GM12872 (cell line): Measurements from ENCODE around the gene VIPR2.

Experiments used
- TF ChIP-seq, protein P1 (sequence below): IDR thresholded peaks from 3 replicates; pipeline ENCODE4 v1.5.1; 2011; ENCODE audit warnings: low read depth, mild to moderate bottlenecking, low read length, moderate library complexity; ENCODE audit not compliant: insufficient read depth

VIPR2 gene

DNA sequence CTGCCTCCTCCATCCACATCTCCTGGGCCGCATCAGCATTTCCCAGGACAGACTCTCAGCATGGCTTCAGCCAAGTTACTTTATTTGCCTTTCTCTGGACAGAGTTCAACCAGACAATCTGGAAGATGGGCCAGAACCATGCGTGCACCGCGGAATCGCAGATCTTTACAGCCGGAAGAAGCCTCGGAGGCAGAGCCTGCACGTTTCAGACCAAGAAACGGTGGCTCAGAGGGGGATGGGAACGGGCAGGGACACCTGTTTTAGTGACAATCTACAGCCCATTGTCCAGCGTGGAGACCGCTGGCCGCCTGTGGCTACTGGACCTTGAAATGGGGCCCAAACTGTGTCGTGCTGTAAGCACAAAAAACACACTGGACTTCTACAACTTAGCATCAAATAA, 3.5 kb downstream of the VIPR2 start:
- TF ChIP-seq, protein P1, sequence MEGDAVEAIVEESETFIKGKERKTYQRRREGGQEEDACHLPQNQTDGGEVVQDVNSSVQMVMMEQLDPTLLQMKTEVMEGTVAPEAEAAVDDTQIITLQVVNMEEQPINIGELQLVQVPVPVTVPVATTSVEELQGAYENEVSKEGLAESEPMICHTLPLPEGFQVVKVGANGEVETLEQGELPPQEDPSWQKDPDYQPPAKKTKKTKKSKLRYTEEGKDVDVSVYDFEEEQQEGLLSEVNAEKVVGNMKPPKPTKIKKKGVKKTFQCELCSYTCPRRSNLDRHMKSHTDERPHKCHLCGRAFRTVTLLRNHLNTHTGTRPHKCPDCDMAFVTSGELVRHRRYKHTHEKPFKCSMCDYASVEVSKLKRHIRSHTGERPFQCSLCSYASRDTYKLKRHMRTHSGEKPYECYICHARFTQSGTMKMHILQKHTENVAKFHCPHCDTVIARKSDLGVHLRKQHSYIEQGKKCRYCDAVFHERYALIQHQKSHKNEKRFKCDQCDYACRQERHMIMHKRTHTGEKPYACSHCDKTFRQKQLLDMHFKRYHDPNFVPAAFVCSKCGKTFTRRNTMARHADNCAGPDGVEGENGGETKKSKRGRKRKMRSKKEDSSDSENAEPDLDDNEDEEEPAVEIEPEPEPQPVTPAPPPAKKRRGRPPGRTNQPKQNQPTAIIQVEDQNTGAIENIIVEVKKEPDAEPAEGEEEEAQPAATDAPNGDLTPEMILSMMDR: no peak

DNA sequence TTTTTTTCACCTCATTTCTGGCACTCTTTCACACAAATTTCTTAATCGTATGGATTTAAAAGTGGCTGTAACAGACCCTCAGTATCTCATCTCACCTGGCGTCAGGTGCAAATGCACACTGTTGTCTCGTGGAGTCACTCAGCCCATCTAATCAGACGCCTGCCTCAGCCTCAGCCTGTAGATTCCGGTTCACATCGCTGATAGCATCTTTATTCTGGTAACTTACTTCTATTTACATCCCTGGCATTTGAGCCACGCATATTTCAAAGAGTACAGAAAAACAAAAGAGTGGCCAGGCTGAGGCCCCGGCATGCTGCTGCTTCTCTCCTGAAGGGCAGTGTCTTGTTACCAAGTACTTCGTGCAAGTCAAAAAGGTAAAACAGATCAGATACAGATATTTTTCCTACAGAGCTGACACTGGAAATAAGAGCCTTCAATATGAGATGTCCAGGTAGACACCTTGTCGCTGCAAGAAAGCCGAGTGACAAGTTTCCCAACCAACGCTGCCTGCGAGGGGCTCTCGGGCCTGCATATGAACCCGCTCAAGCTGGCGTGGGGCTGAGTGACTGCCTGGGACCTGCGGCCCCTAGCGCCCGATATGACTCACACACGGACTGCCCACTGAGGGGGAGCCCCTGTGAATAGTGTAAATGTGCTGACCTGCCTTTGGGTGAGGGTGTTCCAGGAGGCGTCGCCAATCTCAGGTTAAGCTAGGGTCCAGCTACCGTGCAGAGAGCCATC, 4.3 kb downstream of the VIPR2 start:
- TF ChIP-seq, protein P1: no peak

DNA sequence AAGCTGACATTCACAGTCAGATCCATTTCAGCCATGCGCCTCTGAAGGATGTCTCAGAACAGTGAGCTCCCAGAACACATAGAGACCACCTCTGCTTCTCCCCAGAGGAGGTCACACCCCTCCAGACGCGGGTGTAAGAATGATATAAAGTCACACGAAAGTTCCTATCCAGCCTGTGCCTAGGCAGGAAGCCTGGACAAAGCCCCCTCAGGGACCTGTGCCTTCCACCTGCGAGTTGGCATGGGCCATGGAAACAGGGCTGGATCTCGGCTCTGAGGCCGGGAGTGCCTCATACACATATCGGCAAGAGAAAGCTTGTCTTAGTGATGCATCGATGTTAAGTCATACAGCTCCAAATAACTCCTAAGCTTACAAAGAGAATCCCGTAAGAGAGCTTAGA, 5.0 kb downstream of the VIPR2 start:
- TF ChIP-seq, protein P1: no peak

DNA sequence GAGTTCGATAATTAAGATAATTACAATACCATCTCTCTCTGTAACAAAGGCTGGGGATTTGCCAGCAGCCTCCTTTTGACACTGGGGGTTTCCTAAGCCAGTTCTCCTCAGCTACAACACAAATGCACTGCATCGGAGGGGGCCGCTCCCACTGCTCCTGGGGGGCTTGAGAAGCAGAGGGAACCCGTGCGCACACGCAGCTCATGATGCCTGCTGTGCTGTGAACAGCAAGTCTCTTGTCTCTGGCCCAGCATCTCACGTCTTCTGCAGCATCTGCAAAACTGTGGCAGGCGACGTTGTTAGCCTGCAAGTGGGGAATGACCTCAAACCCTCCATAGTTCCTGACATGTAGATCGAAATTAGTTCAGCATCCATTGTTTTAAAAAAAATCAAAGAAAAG, 5.5 kb downstream of the VIPR2 start:
- TF ChIP-seq, protein P1: no peak

DNA sequence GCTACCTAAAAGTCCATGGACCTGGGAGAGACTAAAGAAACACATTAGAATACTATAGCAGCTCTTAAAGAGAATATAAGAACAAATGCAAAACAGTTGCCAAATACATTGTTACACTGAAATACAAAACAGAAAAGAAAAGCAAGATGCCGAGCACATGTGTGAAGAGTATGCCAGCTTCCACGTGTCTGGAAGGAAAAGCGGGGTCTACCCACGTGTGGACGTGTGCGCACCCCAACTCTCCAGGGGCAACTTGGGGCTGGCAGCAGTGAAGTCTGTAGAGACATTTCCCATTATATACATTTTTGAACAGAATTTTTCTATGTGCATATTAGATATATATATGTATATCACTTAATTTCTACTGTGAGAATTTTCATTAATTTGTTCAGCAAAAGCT, 6.2 kb downstream of the VIPR2 start:
- TF ChIP-seq, protein P1: no peak

DNA sequence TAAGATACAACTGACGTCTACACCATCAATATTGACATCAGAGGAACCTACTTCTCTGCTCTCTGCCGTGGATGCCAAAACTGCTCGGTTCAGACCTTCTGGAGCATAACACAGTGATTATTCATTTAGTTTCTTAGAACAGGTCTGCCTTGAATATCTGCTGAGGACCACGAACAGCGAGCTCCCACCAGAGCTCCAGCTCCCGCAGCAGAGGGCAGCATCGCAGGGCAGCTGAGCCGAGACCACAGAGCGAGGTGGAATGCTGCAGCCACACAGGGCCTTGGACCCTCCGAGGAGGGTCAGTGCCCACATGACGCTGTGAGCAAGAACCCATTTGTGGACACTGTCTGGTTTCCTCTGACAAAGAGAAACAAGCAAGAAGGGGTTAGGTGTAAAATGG, 6.8 kb downstream of the VIPR2 start:
- TF ChIP-seq, protein P1: no peak

DNA sequence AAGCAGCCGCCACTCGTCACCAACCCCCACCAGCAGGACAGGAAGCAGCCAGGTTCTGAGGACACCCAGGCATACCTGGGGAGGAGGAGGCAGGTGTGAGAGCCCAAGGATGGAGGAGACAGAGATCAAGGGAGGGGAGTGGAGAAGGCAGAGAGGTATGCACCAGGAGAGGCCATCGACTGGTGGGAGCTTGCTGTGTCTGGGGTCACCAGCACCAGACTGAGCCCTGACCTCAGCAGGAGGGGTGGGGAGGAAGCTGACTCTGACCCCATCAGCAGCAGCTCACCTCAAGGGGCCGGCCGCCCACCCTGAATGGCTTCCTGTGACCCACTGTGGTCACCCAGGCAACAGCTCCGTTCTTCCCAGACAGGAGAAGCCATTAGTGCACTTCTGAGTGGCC, 7.8 kb downstream of the VIPR2 start:
- TF ChIP-seq, protein P1: no peak
